HG02798 (cell line): ENCODE measurements around the gene ETAA1.

ENCODE experiments used
- ATAC-seq: cut with Tn5 transposase; IDR thresholded peaks from one replicate; pipeline ENCODE4 v1.9.1; 2021; ENCODE audit warnings: mild to moderate bottlenecking; ENCODE audit not compliant: unreplicated experiment, poor library complexity

Gene ETAA1

DNA sequence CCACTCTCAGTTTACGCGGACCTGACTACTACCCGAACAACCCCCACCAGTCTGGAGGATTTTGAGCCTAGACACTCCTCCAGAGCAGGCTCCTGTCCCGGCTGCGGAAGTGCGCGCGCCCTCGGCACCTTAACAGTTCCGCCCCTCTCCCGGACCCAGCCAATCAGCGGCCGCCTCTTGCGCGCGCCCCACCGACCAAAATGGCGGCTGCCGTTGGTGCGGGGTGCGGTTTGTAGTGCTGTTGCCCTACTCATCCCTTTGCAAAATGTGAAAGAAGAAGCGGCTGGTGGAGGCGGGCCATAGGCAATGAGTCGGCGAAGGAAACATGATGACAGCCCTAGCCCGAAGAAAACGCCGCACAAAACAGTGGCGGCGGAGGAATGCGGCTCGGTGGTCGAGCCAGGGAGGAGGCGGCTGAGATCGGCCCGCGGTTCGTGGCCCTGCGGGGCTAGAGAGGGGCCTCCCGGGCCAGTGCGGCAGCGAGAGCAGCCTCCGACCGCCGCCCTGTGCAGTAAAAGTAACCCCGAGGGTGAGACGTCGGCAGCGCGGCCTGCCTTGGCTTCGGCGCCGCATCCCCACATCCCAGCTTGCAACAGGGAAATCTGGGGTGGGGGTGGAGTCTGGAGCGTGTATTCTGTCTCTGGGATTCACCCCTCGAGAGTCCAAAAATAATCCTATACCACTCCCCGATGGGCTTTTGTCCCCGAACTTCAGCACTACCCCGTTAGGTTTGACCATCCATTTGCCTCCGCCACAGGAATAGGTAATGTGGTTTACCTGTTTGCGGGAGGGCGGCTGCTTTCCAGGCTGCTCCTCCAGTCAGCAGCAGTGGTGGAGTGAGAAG is at the start of gene ETAA1:
TSS of gene ETAA1 (plus strand) at position 191 of the 844 bp plus-strand sequence. CDS start at position 307, 116 bp downstream.
- ATAC-seq: peak; percentile 100

DNA sequence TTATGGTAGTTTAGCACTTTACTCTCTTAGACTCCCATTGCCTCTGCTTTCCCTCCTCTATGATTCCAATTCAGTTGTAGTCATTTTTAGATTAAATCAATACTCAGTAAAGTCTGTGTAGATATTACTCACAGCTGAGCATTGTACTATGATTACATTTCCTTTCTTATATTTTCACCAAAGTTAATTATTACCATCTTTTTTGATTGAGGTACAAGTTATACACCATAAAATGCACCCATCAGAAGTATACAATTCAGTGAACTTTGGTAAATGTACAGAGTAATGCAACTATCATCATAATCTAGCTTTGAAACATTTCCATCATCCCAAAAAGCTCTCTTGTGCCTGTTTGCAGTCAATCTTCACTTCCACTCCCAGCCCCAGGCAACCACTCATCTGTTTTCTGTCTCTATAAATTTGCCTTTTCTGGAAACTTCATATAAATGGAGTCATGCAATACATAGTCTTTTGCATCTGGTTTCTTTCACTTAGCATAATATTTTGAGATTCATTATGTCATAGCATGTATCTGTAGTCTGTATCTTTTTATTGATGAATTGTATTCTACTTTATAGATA is 30.2 kb upstream of the ETAA1 start:
- no peak for ATAC-seq

DNA sequence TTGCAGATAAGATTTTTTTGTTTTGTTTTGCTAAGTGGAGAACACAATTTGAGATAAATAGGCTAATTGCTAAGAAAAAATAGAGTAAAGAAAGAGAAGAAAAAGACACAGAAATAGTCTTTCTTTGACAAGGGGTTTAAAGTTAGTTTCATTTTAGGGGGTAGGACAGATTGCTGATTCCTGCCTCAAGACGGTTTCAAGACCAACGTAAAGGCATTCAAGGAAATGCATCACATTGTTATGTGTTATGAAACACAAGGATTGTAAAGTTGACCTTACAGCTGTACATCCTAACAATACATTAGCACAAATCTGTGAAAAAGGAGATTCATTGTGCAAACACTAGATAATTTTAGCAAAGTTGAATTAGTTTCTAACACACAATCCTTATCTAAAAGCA is 22.7 kb upstream of the ETAA1 start:
- ATAC-seq: no peak

DNA sequence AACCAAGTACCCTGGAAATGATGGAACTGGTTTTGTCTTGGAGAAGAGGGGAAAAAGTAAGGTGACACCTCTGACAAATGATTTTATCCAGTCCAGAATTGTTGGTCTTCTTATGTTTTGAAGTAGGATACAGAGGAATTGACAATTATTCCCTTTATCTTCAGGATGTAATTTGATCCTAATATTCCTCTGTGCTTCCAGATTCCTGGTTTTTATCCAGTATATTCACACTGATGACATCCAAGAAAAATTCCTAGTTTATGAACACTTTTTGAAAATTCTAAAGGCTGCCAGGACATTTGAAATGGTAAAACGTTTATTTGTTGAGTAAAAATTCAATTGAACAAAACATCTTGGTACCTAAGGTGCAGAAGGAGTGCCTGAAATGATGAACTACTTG is 22.2 kb upstream of the ETAA1 start:
- ATAC-seq: no peak

DNA sequence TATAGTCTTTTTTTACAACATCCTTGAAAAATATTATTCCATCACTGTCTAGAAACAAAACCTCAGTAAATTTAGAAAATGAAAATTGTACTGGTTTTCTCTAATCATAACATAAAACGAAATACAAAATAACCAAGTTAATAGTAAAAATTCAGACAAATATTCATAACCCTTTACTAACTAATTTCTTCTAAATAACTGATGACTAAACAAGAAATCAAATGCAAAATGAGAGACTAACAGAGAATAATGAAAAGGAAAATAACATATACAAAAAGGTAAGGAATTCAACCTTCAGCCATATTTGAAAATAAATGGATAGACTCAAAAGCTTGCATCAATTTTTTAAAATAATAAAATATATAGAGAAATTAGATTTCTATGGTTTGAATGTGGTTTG is 18.6 kb upstream of the ETAA1 start:
- no peak for ATAC-seq

DNA sequence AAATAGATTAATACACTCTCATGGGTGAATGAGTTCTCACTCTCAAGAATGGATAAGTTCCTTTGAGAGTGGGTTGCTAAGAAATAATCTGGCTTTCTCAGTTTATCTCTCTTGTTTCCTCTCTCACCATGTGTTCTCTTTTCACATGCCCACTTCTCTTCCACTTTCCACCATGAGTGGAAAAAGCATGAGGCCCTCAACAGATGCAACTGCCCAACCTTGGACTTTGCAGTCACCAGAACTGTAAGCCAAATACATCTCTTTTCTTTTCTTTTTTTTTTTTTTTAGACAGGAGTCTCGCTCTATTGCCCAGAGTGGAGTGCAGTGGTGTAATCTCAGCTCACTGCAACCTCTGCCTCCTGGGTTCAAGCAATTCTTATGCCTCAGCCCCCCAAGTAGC is 18.1 kb upstream of the ETAA1 start:
- no peak for ATAC-seq

DNA sequence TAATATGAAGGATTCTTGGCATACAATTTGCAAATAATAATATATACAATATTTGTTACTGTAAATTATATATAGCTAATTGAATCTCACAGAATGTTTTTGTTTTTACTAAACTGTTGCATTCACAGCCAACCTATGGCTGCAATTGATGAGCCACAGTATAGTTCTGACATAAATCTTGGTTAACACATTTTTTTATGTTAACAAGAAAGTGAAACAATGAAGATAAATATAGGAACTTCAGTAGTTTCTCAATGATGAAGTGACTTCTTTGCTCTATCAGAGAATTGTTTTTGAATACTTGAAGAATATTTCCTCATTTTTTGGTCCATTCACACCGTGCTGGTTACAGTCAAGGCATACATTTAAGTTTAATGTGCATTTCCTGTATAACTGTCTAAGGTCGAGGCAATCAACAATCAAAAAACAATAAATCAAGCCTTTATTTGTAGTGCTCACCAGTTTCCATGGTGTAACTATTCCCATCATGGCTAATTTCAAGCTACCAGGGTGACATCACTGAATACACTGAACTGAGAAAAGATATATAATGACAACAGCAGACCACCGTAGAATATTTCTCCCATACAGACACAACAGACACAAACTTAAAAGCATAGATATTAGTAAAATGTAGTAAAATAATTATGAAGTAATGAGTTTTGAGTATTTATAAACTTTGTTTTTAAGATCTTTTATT is 12.9 kb upstream of the ETAA1 start:
- peak; percentile 37 for ATAC-seq

DNA sequence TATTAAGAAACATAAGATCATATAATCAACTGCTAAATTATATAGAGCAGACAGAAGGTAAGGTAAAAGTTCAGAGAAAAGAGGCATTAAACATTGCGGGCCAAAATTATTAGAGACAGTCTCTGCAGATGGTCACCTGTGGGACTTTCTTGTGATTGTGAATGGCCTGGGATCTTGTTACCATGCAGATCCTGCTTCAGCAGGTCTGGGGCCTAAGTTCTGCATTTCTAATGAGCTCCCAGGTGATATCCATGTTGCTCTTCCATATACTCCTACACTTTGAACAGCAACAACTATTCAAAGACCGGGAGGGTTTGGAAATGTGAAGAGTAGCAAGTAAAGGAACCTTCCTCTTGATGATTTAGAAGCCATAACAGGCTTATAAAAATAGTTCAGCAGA is 8.5 kb upstream of the ETAA1 start:
- no peak for ATAC-seq

DNA sequence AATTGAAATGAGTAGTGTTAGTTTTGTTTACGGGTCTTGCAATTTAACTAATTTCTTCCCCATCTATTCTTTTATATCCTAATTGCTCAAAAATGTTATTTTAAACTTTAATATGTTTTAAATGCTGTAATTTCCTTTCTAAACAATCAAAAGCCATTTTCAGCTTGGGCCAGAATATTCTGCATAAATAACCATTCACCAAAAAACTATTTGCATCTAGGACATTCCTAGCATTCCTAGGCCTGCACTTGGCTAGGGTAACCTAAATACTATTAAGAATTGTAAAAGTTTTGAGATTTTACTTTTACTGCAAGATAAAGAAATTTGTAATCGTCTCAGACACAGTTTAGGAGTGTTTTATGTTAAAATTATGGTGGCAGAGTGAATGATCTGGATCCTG is 7.8 kb upstream of the ETAA1 start:
- no peak for ATAC-seq

DNA sequence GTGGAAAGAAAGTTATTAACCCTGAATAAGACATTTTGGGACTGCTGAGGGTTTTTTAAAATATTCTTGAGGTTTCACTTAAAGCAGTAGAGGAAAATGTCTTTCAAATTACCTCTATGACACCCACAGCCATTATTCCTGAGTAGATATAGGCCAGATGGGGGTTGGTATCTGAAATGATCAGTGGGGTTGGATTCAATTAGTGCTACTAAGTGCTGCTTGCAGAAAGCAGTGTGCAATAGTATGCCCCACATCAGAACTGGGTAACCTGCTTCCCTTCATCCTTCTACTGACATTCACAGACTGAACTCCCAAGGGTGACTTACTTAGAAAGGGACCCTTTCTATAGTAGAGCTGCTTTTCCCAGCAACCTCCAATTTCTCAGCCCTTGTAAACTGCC is 7.3 kb upstream of the ETAA1 start:
- ATAC-seq: no peak

DNA sequence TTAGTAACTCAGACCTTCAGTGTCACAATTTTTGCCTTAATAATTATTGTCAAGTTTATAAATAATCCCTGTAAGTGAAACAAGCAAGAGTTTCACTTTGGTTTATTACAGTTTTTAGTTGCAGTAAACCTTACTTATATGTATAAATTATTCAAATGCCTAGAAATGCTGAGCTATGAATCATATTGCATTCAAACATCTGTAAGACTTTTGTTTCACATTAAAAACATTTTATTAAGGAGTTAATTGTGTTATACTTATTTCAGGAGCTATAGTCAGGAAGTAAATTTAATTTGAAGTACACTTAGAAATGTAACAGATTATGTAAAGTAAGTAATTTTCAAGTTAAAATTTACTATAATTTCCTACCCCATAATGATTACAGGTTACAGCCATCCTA is 3.9 kb upstream of the ETAA1 start:
- no peak for ATAC-seq

DNA sequence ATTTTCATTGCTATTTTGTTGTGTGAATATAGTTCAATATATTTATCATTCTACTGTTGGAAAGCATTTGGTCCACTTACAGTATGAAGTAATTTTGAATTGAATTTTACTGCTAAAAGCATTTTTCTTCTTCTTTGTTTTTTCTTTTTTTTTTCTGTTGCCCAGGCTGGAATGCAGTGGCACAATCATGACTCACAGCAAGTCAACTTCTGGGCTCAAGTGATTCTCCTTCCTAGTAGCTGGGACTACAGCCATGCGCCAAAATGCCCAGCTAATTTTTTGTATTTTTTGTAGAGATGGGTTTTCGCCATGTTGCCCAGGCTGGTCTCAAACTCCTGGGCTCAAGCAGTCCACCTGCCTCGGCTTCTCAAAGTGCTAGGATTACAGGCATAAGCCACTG is 2.4 kb upstream of the ETAA1 start:
- ATAC-seq: no peak

DNA sequence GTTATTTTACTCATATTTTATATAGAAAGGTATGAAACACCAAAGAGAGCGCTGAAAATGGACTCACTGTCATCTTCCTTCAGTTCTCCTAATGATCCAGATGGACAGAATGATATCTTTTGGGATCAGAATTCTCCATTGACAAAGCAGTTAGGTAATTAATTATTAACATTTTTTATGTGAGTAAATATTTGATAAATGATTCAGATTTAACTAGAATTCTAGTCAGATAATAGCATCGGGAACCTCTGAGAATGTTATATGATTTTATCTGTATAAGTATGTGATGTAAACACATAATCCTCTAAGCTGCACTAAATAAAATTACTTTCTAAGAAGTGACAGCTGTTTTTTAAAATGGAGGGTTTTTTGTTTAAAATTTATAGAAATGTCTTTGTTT is 2.0 kb downstream of the ETAA1 start:
- ATAC-seq: no peak

DNA sequence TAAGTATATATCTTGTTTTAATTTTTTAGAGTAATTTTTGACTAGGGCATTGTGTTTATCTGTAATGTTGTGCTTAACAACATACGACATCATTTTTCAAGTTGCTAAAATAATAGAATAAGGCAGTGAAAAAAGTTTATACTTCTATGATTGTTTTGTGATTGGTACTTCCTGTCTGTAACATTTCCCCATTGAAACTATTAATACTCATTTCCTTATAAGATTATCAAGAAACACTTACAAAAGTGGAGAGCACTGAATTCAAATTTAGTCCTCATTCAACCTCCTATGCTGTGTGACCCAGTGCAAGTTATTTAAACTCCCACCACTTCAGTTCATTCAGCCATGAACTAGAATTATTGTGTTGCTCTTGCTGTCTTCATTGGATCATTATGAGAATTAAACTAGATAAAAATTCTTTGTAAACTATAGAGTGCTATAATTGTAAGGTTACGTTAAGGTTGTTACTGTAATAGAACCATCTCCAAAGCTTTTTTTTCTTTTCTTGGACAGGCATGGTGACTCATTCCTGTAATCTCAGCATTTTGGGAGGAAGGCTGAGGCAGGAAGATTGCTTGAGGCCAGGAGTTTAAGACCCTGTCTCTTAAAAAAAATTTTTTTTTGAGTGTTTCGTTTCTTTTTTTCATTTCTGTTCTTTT is 2.8 kb downstream of the ETAA1 start:
- ATAC-seq: no peak

DNA sequence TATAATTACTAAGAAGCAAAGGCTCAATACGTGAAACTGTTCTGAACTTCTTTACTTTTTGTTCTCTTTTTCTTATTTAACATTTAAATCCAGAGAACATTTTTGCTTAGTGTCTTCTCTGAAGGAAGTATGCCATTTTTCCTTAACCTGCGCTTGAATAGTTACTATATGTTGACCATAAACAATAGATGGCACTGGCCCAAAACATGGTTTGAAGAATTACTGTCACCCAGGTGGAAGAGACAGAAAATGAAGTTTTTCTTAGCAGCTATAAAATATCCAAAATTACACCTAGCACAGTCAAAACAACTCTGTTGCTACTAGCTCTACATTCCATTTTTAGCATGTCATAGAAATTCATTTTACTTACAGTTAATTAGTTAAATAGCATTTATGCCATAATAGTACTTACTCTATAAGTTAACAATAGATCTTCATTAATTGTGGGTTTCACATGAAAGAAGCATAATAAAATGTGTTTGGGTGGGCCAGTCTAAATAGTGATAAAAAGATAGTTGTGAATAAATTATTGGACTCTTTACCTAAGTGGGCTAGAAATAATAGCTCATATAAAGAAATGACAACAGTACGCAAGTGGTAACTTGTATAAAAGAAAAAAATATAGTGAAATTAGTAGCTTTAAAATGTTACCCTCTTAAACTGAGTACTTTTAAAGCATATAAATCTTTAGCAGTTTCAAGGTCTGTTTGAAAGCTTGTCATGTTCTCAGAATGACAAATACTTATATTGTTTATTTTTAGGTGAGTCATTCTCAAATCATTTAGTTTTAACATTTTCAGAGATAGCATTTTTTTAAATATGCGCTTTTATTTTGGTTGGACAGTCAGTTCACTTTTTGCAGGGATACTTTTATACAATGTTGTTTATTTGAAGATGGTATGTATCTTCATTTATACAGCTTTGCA is 3.7 kb downstream of the ETAA1 start:
- no peak for ATAC-seq

DNA sequence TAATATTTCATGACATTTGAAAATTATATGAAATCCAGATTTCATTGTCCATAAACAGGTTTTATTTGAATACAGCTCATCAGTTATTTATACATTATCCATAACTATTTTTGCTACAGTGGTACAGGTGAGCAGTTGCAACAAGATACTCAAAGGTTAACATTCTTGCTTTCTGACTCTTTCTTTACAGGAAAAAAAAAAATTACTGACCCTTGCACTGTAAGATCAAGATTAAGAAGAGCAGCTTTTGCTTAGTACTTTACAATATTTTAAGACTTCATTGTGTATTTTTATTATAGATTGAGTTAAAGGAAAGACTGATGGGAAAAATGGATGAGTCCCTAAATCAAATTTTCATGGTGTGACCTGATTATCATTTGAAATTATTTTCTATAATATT is 11.2 kb downstream of the ETAA1 start:
- ATAC-seq: no peak

DNA sequence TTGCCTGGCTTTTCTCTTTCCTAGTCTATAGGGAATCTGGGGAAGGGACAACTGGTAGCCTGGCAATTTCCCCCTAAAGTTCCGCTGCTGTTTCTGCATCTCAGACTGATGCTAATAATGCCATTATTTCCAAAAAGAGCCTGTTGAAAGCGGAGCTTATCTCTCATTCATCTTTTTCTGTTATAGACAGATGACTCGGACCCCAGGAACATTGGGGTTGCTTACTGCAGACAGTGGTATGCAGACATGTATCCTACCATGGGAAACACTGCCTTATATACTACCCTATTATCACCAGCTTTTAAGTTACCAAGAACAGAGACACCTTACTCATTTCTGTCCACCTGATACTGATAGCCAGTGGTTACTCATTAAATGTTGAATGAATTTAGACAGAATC is 15.3 kb downstream of the ETAA1 start:
- no peak for ATAC-seq

DNA sequence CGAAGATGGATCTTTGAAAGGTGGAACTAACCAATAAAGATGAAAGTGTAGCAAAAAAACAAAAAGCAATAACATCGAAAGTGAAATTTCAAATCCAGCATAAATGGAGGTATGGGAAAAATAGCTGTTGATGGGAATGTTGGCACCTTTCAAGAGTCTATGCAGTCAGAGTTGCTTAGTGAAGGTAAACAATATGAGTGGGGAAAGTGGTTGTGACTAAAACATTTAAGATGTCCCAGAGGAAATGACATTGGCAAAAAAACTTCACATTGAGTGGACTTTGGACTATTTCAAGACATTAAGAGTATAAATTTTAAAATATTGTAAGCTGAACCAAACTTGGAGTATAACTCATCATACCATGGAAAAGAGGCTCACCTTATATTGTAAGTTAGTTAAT is 17.7 kb downstream of the ETAA1 start:
- no peak for ATAC-seq

DNA sequence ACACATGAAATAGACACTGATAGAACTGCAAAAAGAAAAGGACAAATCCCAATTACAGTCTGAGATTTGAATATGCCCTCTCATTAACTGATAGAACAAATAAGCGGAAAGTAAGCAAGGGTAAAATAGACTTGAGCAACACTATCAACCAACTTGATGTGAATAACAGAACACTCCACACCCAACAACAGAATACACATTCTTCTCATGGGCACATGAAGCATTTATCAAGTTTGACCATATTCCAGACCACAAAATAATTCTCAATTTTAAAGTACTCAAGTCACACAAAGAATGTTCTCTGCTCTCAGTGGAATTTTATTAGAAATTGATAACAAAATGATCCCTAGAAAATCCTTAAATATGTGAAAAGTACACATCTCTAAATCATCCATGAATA is 19.0 kb downstream of the ETAA1 start:
- ATAC-seq: no peak

DNA sequence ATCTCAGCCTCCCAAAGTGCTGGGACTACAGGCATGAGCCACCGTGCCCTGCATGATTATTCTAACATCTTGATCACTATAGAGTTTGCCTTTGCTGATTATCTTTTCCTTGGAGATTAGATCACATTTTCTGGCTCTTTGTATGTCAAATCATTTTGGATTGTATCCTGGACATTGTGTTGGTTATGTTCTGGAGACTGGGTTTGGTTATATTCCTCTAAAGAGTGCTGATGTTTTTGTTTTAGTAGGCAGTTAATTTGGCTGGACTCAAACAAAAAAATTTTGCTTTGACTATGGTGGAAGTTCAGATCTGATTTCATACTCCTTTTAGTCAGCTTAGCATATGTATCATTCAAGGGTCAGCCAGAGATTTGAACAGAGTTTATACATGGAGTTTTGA is 26.4 kb downstream of the ETAA1 start:
- ATAC-seq: no peak
